Testis (tissue), 3 donors: ENCODE measurements around the gene SEMA3C. TPM values are rescaled to one million over a fixed set of nuclear protein-coding genes. Genes with fewer than 3 reads are reported as not detected.

ENCODE experiments used
- DNase-seq: peaks from one replicate; pipeline ENCODE4 v3.0.0-alpha.2; 2019
- H3K27ac ChIP-seq, 2 donors: fragments of 200-600 bp; sonication (generic); one replicate each; pipeline ENCODE4 v1.5.1; 2019
- H3K27me3 ChIP-seq: fragments of 200-600 bp; sonication (generic); one replicate; pipeline ENCODE4 v1.5.1; 2019
- H3K36me3 ChIP-seq: fragments of 200-600 bp; sonication (generic); one replicate; pipeline ENCODE4 v1.5.1; 2017; ENCODE audit warnings: low read depth; ENCODE audit errors: missing control alignments
- H3K4me1 ChIP-seq: fragments of 200-600 bp; sonication (generic); one replicate; pipeline ENCODE4 v1.5.1; 2019
- H3K4me3 ChIP-seq, 2 donors: fragments of 200-600 bp; sonication (generic); one replicate each; pipeline ENCODE4 v1.5.1; 2017 to 2019
- H3K9me3 ChIP-seq: fragments of 200-600 bp; sonication (generic); one replicate; pipeline ENCODE4 v1.5.1; 2017
- POLR2A ChIP-seq: fragments of 450-650 bp; IDR thresholded peaks from one replicate; pipeline ENCODE4 v1.6.1; 2017; ENCODE audit warnings: antibody characterized with exemption, mild to moderate bottlenecking, moderate library complexity
- WGBS, 2 donors: methylation state at CpG; one replicate each; pipeline ENCODE4 v1.1.5; 2018; 5-methylcytosine and 5-hydroxymethylcytosine counted together
- intact Hi-C: fragments of 100-400 bp; cut with DNase I; formaldehyde crosslinking; loops from one replicate; pipeline ENCODE4 v1.15.1; 2023; ENCODE audit warnings: low total_unique reads
- polyA plus RNA-seq: library from polyadenylated mRNA; stranded (reverse); fragments of 350-450 nt; fragmentation: Illumina TruSeq; extraction: RNeasy Lipid Tissue Mini Kit (QIAGEN cat#74804); gene quantifications from one replicate; pipeline ENCODE4 v1.2.3, GENCODE V29; 2014; ENCODE audit warnings: low read depth, low replicate concordance; ENCODE audit not compliant: insufficient read depth
- total RNA-seq, 2 donors: library from RNA; depleted of rRNA; stranded (reverse); fragments of >200 nt; gene quantifications; one replicate each; pipeline ENCODE4 v1.2.3, GENCODE V29; 2016
- TF ChIP-seq, protein P1 (sequence below), 3 experiments: fragments of 450-650 bp in 2 of 3; fragments of 200-600 bp in 1 of 3; sonication (generic) in 1 of 3; IDR thresholded peaks; one replicate each; pipeline ENCODE4 v1.5.1; 2016 to 2019; ENCODE audit warnings: antibody characterized with exemption in 3 of 3, mild to moderate bottlenecking in 2 of 3, moderate library complexity in 1 of 3

Gene SEMA3C
- total and polyA plus RNA-seq, 3 donors from 2014 or later = 23.1 to 113 (median 78.8) TPM

DNA sequence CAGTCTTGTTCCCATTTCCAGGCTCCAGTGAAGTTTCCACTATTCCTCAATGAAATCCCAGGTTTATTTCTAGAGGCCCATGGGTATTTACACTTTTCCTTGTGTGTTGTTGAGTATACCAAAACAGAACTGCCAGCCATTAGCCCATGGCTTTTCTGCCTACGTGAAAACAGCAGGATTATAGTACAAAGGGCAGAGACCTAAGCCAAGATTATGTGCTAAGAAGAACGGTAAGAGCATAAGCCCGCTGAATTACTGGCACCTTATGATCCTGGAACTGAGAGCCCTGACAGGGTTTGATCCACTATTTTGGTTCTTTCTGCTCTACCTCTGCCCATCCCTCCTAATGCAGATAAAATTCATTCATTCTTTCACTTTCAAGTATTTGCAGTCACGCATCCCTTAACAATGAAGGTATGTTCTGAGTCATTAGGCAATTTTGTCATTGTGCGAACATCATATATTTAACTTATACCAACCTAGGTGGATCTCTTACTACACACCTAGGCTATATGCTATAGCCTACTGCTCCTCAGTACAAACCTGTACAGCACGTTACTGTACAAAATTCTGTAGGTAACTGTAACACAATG is 16.0 kb downstream of the SEMA3C start:
- TF ChIP-seq, protein P1, sequence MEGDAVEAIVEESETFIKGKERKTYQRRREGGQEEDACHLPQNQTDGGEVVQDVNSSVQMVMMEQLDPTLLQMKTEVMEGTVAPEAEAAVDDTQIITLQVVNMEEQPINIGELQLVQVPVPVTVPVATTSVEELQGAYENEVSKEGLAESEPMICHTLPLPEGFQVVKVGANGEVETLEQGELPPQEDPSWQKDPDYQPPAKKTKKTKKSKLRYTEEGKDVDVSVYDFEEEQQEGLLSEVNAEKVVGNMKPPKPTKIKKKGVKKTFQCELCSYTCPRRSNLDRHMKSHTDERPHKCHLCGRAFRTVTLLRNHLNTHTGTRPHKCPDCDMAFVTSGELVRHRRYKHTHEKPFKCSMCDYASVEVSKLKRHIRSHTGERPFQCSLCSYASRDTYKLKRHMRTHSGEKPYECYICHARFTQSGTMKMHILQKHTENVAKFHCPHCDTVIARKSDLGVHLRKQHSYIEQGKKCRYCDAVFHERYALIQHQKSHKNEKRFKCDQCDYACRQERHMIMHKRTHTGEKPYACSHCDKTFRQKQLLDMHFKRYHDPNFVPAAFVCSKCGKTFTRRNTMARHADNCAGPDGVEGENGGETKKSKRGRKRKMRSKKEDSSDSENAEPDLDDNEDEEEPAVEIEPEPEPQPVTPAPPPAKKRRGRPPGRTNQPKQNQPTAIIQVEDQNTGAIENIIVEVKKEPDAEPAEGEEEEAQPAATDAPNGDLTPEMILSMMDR (IDR thresholded peaks at IDR 0.05) = no peak
- TF ChIP-seq POLR2A = no peak
- Histone ChIP-seq H3K27me3 (no peaks in the 10 kb centered on the region), H3K36me3 (no peaks in the 10 kb centered on the region), H3K27ac (no peak overlapping the region), H3K4me1 (peaks cover 7% of the 10 kb centered on the region), H3K4me3 (no peak overlapping the region), H3K9me3 (no peaks in the 10 kb centered on the region)
- intact Hi-C loops = no loop called here
- WGBS, 2 donors = 90 to 98% methylated on average over 6 of the region's 6 CpGs
- no peak for DNase-seq

DNA sequence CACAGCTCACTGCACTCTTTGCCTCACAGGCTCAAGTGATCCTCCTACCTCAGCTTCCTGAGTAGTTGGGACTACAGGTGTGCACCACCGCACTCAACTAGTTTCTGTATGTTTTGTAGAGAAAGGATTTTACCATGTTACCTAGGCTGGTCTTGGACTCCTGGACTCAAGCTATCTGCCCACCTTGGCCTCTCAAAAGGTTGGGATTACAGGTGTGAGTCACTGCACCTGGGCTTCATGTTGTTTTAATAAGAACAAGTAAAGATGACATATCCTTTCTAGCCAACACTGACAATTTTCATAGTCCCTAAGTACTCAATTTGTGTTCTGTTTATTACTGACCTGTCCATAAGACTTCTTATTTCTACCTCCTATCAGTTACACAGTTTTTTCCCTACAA is 16.8 kb downstream of the SEMA3C start:
- no peak overlapping the region for H3K27ac ChIP-seq
- no peaks in the 10 kb centered on the region for H3K27me3 ChIP-seq
- WGBS, 2 donors = 90 to 94% methylated on average over 1 of the region's 1 CpG
- no peaks in the 10 kb centered on the region for H3K9me3 ChIP-seq
- intact Hi-C loops = no loop called here
- no peaks in the 10 kb centered on the region for H3K36me3 ChIP-seq
- H3K4me1 ChIP-seq = peaks cover 7% of the 10 kb centered on the region
- no peak for TF ChIP-seq POLR2A
- TF ChIP-seq, protein P1 (IDR thresholded peaks at IDR 0.05) = no peak
- DNase-seq = no peak
- H3K4me3 ChIP-seq = no peak overlapping the region

DNA sequence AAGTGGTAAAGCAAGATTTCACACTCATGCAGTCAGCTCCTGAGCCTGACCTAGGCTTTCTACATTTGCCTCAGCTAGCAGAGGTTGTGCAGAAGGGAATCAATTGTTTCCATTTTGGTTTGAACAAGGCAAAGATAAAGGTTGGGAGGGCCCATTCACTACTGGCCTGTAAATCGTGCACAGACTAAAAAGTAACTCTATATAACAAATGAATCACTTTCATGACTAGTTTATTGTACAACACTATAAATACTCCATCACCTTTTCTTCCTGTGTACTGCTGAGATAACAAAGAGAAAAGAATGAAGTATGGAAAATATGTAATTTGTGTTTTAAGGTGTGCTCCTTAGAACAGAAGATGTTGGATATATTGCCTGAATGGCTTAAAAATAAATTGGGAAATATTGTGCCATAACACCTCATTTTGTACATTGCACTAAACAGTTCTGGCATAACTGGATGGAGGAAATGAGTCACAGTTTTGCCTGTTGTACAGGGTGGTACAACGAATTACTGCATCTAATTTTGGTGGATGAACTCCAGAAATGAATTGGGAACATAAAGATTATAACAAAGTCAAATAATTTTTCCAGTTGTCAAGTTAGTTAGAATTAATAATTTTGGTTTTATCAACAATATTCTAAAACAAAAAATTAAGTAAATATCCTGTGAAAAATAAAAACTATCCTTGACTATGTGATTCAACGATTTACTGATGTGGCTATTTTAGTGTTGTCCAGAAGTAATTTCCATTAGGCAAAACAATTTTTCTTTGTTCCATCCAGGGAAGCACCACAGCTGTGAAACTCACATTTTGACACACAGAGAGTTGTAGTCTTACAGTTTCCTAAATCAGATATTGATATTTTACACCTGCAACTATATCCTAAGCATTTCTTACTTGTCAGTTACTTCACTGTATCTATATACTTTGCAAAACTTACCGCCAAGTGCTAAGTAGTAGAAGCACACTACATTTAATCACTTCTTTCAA is 18.0 kb downstream of the SEMA3C start:
- intact Hi-C loops = no loop called here
- H3K4me3 ChIP-seq = no peak overlapping the region
- peaks cover 7% of the 10 kb centered on the region for H3K4me1 ChIP-seq
- TF ChIP-seq, protein P1 (IDR thresholded peaks at IDR 0.05) = no peak
- TF ChIP-seq POLR2A = no peak
- no peaks in the 10 kb centered on the region for H3K36me3 ChIP-seq
- H3K9me3 ChIP-seq = no peaks in the 10 kb centered on the region
- WGBS, 2 donors = 53 to 59% methylated on average over 4 of the region's 4 CpGs
- no peaks in the 10 kb centered on the region for H3K27me3 ChIP-seq
- peak overlapping the region in 1 of 2 donors; percentile 11 for H3K27ac ChIP-seq
- DNase-seq = no peak

DNA sequence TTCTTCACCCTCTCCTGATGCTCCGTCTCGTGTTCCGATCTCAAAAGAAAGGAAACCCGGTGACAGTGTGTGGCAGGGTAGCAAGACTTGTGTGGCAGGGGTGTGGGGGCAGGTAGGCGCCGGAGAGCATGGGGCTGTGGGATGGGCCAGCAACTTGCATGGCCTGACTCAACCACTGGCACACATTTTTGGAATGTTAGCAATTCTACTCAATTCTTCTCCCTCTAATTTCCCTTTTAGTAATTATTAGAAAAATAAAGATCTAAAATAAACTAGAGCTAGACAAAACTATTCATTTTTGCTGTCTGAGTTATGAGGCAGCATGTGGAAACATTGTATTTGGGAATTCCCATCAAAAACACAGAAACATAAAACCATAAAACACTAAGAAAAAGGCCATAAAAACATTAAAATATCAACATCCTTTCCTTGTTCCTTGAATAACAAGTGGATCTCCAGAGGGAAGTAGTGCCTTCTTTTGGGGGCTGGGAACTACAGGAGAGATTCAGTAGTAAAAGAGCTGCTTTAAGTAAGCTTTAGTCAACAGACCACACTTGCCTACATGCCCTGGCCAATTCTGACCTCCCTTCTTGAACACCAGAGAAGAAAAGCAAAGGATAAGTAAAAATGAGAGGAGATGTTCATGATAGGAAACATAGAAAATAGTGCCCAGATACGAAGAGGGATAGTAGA is 21.8 kb downstream of the SEMA3C start:
- 94 to 95% methylated on average over 7 of the region's 7 CpGs for WGBS, 2 donors
- Histone ChIP-seq H3K9me3 (no peaks in the 10 kb centered on the region), H3K4me3 (no peak overlapping the region), H3K36me3 (no peaks in the 10 kb centered on the region), H3K27me3 (no peaks in the 10 kb centered on the region), H3K4me1 (peaks cover 7% of the 10 kb centered on the region), H3K27ac (no peak overlapping the region)
- no peak for TF ChIP-seq POLR2A
- TF ChIP-seq, protein P1 (IDR thresholded peaks at IDR 0.05) = no peak
- DNase-seq = no peak
- intact Hi-C loops = no loop called here
